Measurements from ENCODE around the gene SYNE3.
"Not testable (repeated sequence)": the region's sequence is repeated elsewhere in the genome, so short reads cannot be mapped to it uniquely, and the experiment has no call there.

Gene SYNE3

GRCh38 chr14:95523051-95523814 is 6.8 kb upstream of the SYNE3 start:
- DNase-seq: peak; percentile 61

GRCh38 chr14:95522556-95522955 is 6.1 kb upstream of the SYNE3 start:
- no peak for DNase-seq

GRCh38 chr14:95522116-95522515 is 5.7 kb upstream of the SYNE3 start:
- no peak for DNase-seq

- no peak for DNase-seq
Observed at GRCh38 chr14:95521001-95521400, 4.6 kb upstream of the SYNE3 start.

GRCh38 chr14:95520346-95520745 is 3.9 kb upstream of the SYNE3 start:
- DNase-seq: no peak

GRCh38 chr14:95519699-95520098 is 3.2 kb upstream of the SYNE3 start:
- peak; percentile 69 for DNase-seq

GRCh38 chr14:95518045-95518751 is 1.7 kb upstream of the SYNE3 start:
- DNase-seq: no peak

GRCh38 chr14:95515596-95516552 is 576 bp downstream of the SYNE3 start:
- DNase-seq: peak; percentile 85

GRCh38 chr14:95515080-95515489 is 1.4 kb downstream of the SYNE3 start:
- no peak for DNase-seq

- DNase-seq: no peak
Observed at GRCh38 chr14:95514131-95515079, 2.0 kb downstream of the SYNE3 start.

GRCh38 chr14:95513291-95513690 is 3.2 kb downstream of the SYNE3 start:
- no peak for DNase-seq

GRCh38 chr14:95511687-95512086 is 4.8 kb downstream of the SYNE3 start:
- DNase-seq: no peak

GRCh38 chr14:95510804-95511203 is 5.6 kb downstream of the SYNE3 start:
- DNase-seq: no peak

GRCh38 chr14:95510344-95510743 is 6.1 kb downstream of the SYNE3 start:
- not testable (repeated sequence) for DNase-seq

- DNase-seq: no peak
Observed at GRCh38 chr14:95509495-95509894, 7.0 kb downstream of the SYNE3 start.

GRCh38 chr14:95508377-95508776 is 8.1 kb downstream of the SYNE3 start:
- DNase-seq: no peak

GRCh38 chr14:95507701-95508103 is 8.7 kb downstream of the SYNE3 start:
- DNase-seq: no peak

GRCh38 chr14:95507174-95507573 is 9.3 kb downstream of the SYNE3 start:
- DNase-seq: no peak

- DNase-seq: no peak
Observed at GRCh38 chr14:95505030-95505589, 11.3 kb downstream of the SYNE3 start.

GRCh38 chr14:95504135-95505029 is 12.1 kb downstream of the SYNE3 start:
- peak; percentile 27 for DNase-seq

Measured in stimulated activated naive CD4-positive, alpha-beta T cell treated with Interleukin-2 at 50 U/mL for 16 hours (primary cell).